Esophagus (tissue), 2 donors: ENCODE data around the gene ZNF208. TPM values are rescaled to one million over a fixed set of nuclear protein-coding genes. Genes with fewer than 3 reads are reported as not detected.

Source experiments
- H3K27ac ChIP-seq, 2 donors: one replicate each; pipeline ENCODE4 v1.5.1; 2013; ENCODE audit warnings: low read depth in 2 of 2, mild to moderate bottlenecking in 2 of 2, inconsistent platforms in 1 of 2, low read length in 1 of 2, moderate library complexity in 1 of 2
- H3K27me3 ChIP-seq, 2 donors: one replicate each; pipeline ENCODE4 v1.6.1; 2013; ENCODE audit warnings: low read length in 2 of 2, control low read depth in 1 of 2, mild to moderate bottlenecking in 1 of 2; ENCODE audit not compliant: insufficient read depth in 2 of 2, control insufficient read depth in 1 of 2
- H3K36me3 ChIP-seq, 2 donors: one replicate each; pipeline ENCODE4 v1.6.1; 2013; ENCODE audit warnings: low read length in 1 of 2; ENCODE audit not compliant: control insufficient read depth in 2 of 2, insufficient read depth in 2 of 2
- H3K4me1 ChIP-seq, 2 donors: one replicate each; pipeline ENCODE4 v1.6.1; 2013; ENCODE audit warnings: low read length in 1 of 2; ENCODE audit not compliant: control insufficient read depth in 2 of 2, insufficient read depth in 2 of 2
- H3K4me3 ChIP-seq, 2 donors: one replicate each; pipeline ENCODE4 v1.5.1; 2013; ENCODE audit warnings: low read length in 2 of 2, mild to moderate bottlenecking in 2 of 2, low read depth in 1 of 2, moderate library complexity in 1 of 2
- H3K9me3 ChIP-seq, 2 donors: one replicate each; pipeline ENCODE4 v1.6.1; 2013; ENCODE audit warnings: mild to moderate bottlenecking in 2 of 2, low read depth in 1 of 2, low read length in 1 of 2, moderate library complexity in 1 of 2; ENCODE audit not compliant: control insufficient read depth in 2 of 2, insufficient read depth in 1 of 2
- WGBS, 2 donors: extraction: QIAGEN DNeasy Blood & Tissue Kit; methylation state at CpG; one replicate each; pipeline ENCODE4 v1.1.7; 2013; 5-methylcytosine and 5-hydroxymethylcytosine counted together
- polyA plus RNA-seq, 2 donors: library from polyadenylated mRNA; stranded (reverse); fragments of 200-250 nt; gene quantifications; one replicate each; pipeline ENCODE4 v1.2.3, GENCODE V29; 2013
- donor health status: healthy with polysubstance abuse.
- donor health status: Bipolar disorder and iron deficiency.

The ZNF208 gene
- polyA plus RNA-seq, 2 donors = 0.29 to 0.44 TPM

GRCh38 chr19:21934131-21934530, 76.6 kb downstream of the ZNF208 start:
- WGBS, 2 donors = 94 to 97% methylated on average over 5 of the region's 5 CpGs
- Histone ChIP-seq H3K4me1 (no peaks in the 10 kb centered on the region), H3K9me3 (peaks cover 0 to 7% of the 10 kb centered on the region in 2 donors)

GRCh38 chr19:21922276-21922675, 88.5 kb downstream of the ZNF208 start:
- Histone ChIP-seq H3K4me1 (no peaks in the 10 kb centered on the region), H3K4me3 (no peak overlapping the region), H3K27me3 (no peaks in the 10 kb centered on the region), H3K27ac (no peak overlapping the region), H3K9me3 (peaks cover 8 to 13% of the 10 kb centered on the region in 2 donors), H3K36me3 (no peaks in the 10 kb centered on the region)
- WGBS, 2 donors = 18 to 27% methylated on average over 2 of the region's 2 CpGs

More at GRCh38 chr19:21934131-21934530, 76.6 kb downstream of the ZNF208 start:
- Histone ChIP-seq H3K27me3 (no peaks in the 10 kb centered on the region), H3K27ac (no peak overlapping the region), H3K36me3 (no peaks in the 10 kb centered on the region), H3K4me3 (no peak overlapping the region)

DNA sequence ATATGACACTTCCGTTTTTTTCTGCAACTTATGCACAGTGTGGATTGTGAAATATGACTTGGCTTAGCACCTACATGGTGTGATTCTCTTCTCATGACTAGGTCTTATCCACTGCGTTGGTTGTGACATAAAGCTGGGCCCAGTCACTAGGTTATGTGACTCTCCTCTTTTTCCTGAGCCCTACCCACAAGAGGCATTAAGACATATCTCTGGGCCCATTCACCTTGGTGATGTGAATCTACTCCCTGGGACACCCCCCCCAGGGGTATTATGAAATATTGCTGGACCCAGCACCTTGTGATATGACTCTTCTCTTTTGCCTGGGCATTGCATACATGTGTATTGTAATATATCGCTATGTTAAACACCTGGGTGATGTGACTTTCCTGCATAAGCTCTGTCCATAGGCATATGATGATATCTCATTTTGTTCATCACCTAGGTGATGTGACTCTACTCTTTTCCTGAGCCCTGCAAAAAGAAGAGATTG, 89.0 kb downstream of the ZNF208 start:
- Histone ChIP-seq H3K9me3 (peaks cover 8 to 16% of the 10 kb centered on the region in 2 donors), H3K27me3 (no peaks in the 10 kb centered on the region), H3K36me3 (no peaks in the 10 kb centered on the region), H3K27ac (no peak overlapping the region), H3K4me1 (no peaks in the 10 kb centered on the region), H3K4me3 (no peak overlapping the region)
- WGBS, 2 donors = 79 to 80% methylated on average over 3 of the region's 3 CpGs

GRCh38 chr19:21915411-21915810, 95.3 kb downstream of the ZNF208 start:
- Histone ChIP-seq H3K9me3 (peaks cover 13 to 23% of the 10 kb centered on the region in 2 donors), H3K27me3 (no peaks in the 10 kb centered on the region), H3K36me3 (no peaks in the 10 kb centered on the region), H3K4me3 (no peak overlapping the region), H3K27ac (no peak overlapping the region), H3K4me1 (no peaks in the 10 kb centered on the region)
- WGBS, 2 donors = 36 to 45% methylated on average over 3 of the region's 3 CpGs

GRCh38 chr19:21912654-21913053, 98.1 kb downstream of the ZNF208 start:
- H3K9me3 ChIP-seq = peaks cover 5 to 17% of the 10 kb centered on the region in 2 donors
- H3K36me3 ChIP-seq = no peaks in the 10 kb centered on the region
- WGBS, 2 donors = 87 to 95% methylated on average over 2 of the region's 2 CpGs
- H3K4me3 ChIP-seq = no peak overlapping the region
- no peak overlapping the region for H3K27ac ChIP-seq
- no peaks in the 10 kb centered on the region for H3K4me1 ChIP-seq
- no peaks in the 10 kb centered on the region for H3K27me3 ChIP-seq

GRCh38 chr19:21910318-21910717, 100.4 kb downstream of the ZNF208 start:
- Histone ChIP-seq H3K27me3 (no peaks in the 10 kb centered on the region), H3K36me3 (no peaks in the 10 kb centered on the region), H3K9me3 (peaks cover 3 to 8% of the 10 kb centered on the region in 2 donors), H3K4me1 (no peaks in the 10 kb centered on the region), H3K4me3 (no peak overlapping the region), H3K27ac (no peak overlapping the region)
- 71 to 72% methylated on average over 2 of the region's 2 CpGs for WGBS, 2 donors

GRCh38 chr19:21908066-21908465, 102.7 kb downstream of the ZNF208 start:
- Histone ChIP-seq H3K9me3 (peaks cover 0 to 7% of the 10 kb centered on the region in 2 donors), H3K27me3 (no peaks in the 10 kb centered on the region), H3K27ac (no peak overlapping the region), H3K36me3 (no peaks in the 10 kb centered on the region), H3K4me3 (no peak overlapping the region), H3K4me1 (no peaks in the 10 kb centered on the region)
- WGBS, 2 donors = 87 to 90% methylated on average over 3 of the region's 3 CpGs

DNA sequence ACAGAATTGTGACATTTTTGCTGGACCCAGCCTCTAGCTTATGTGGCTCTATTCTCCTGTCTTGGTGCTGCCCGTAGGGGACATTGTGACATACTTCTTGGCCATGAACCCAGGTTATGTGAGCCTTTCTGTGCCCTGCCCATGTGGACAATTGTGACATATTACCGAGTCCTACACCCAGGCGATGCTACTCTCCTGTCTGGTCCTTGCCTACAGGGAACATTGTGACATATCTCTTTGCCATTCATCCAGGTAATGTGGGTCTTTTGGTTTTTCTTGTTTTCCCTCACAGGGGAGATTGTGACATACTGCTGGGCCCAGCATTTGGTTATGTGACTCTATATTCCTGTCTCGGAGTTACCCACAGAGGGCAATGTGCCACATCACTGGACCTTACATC, 103.2 kb downstream of the ZNF208 start:
- peaks cover 0 to 4% of the 10 kb centered on the region in 2 donors for H3K9me3 ChIP-seq

DNA sequence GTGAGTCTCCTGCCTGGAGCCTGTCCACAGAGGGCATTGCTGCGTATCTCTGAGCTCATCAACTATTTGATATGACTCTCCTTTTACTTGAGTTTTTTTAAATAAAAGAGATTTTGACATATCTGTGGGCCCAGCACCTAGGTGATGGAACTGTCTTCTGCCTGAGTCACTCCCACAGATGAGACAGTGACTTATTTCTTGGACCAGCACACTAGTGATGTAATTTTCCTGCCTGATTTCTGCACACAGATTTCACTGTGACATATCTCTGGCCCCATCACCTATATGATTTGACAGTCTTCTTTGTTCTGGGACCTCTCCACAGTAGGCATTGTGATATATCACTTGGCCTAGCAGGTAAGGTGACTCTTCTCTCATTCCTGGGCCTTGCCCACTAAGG, 108.2 kb downstream of the ZNF208 start:
- H3K4me1 ChIP-seq = no peaks in the 10 kb centered on the region
- peaks cover 3 to 6% of the 10 kb centered on the region in 2 donors for H3K9me3 ChIP-seq
- H3K36me3 ChIP-seq = no peaks in the 10 kb centered on the region
- no peak overlapping the region for H3K4me3 ChIP-seq
- no peak overlapping the region for H3K27ac ChIP-seq
- no peaks in the 10 kb centered on the region for H3K27me3 ChIP-seq
- WGBS, 2 donors = 58 to 69% methylated on average over 1 of the region's 1 CpG

More for the DNA sequence above, 103.2 kb downstream of the ZNF208 start:
- Histone ChIP-seq H3K4me1 (no peaks in the 10 kb centered on the region), H3K4me3 (no peak overlapping the region), H3K27me3 (no peaks in the 10 kb centered on the region), H3K27ac (no peak overlapping the region), H3K36me3 (no peaks in the 10 kb centered on the region)
- WGBS, 2 donors = 87 to 93% methylated on average over 4 of the region's 4 CpGs

DNA sequence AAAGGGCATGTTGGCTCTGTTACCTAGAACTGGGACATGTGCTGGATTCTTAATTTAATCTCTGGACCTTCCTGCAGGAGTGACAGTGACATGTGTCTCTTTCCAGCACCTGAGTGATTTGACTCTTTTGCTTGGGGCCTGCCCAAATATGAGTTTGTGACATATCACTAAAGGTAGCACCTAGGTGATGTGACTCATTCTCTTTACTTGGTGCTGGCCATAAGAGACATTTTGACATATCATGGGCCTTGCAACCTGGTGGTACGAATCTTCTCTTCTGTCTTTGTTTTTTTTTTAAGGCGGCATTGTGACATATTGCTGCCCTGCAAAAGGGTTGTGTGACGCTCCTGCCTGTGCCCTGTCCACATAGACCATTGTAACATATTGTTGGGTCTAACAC, 108.9 kb downstream of the ZNF208 start:
- H3K9me3 ChIP-seq = peaks cover 3 to 4% of the 10 kb centered on the region in 2 donors

More for the DNA sequence above, 108.9 kb downstream of the ZNF208 start:
- H3K4me3 ChIP-seq = no peak overlapping the region
- H3K27ac ChIP-seq = no peak overlapping the region
- H3K4me1 ChIP-seq = no peaks in the 10 kb centered on the region
- H3K36me3 ChIP-seq = no peaks in the 10 kb centered on the region
- H3K27me3 ChIP-seq = no peaks in the 10 kb centered on the region
- WGBS, 2 donors = 80 to 85% methylated on average over 3 of the region's 3 CpGs
